Osteoblast (primary cell): ENCODE measurements around the gene CDV3. TPM values are rescaled to one million over a fixed set of nuclear protein-coding genes. Genes with fewer than 3 reads are reported as not detected.
"Not testable (repeated sequence)": the region's sequence is repeated elsewhere in the genome, so short reads cannot be mapped to it uniquely, and the experiment has no call there.

Source experiments
- DNase-seq: peaks from one replicate; pipeline ENCODE4 v3.0.0; 2011; ENCODE audit warnings: low spot score, mixed read lengths; ENCODE audit not compliant: insufficient read length; ENCODE audit errors: missing footprints
- H2AFZ ChIP-seq: 2 replicates; pipeline ENCODE4 v1.6.0; 2011; ENCODE audit warnings: mild to moderate bottlenecking, low read length
- H3K27ac ChIP-seq: 2 replicates; pipeline ENCODE4 v1.5.1; 2011; ENCODE audit warnings: mild to moderate bottlenecking, low read depth, low read length, moderate library complexity
- H3K27me3 ChIP-seq: 2 replicates; pipeline ENCODE4 v1.6.0; 2012; ENCODE audit warnings: mild to moderate bottlenecking, control low read depth, inconsistent platforms, low read length, moderate library complexity; ENCODE audit not compliant: insufficient read depth
- H3K36me3 ChIP-seq: 2 replicates; pipeline ENCODE4 v1.5.1; 2011; ENCODE audit warnings: mild to moderate bottlenecking, low read length, control low read depth, moderate library complexity; ENCODE audit not compliant: insufficient read depth
- H3K4me1 ChIP-seq: 2 replicates; pipeline ENCODE4 v1.5.1; 2011; ENCODE audit warnings: mild to moderate bottlenecking, low read length, control low read depth, moderate library complexity; ENCODE audit not compliant: insufficient read depth
- H3K4me2 ChIP-seq: 2 replicates; pipeline ENCODE4 v1.6.0; 2011; ENCODE audit warnings: mild to moderate bottlenecking, low read length; ENCODE audit not compliant: insufficient read depth
- H3K4me3 ChIP-seq: fragments of 200-600 bp; sonication (generic); 3 replicates; pipeline ENCODE4 v1.5.1; 2012; ENCODE audit warnings: mild to moderate bottlenecking, low read length, inconsistent platforms; ENCODE audit not compliant: insufficient read depth
- H3K79me2 ChIP-seq: 2 replicates; pipeline ENCODE4 v1.6.0; 2012; ENCODE audit warnings: mild to moderate bottlenecking, low read length, control low read depth, inconsistent platforms; ENCODE audit not compliant: insufficient read depth
- H3K9me3 ChIP-seq: 2 replicates; pipeline ENCODE4 v1.5.1; 2011; ENCODE audit warnings: low read depth, low read length, control low read depth
- H4K20me1 ChIP-seq: 2 replicates; pipeline ENCODE4 v1.6.0; 2012; ENCODE audit warnings: mild to moderate bottlenecking, low read length, control low read depth; ENCODE audit not compliant: insufficient read depth
- total RNA-seq: library from RNA; depleted of rRNA; stranded (reverse); fragments of >200 nt; gene quantifications from 2 replicates; pipeline ENCODE4 v1.2.3, GENCODE V29; 2012
- TF ChIP-seq, protein P1 (sequence below): IDR thresholded peaks from 2 replicates; pipeline ENCODE4 v1.5.1; 2011; ENCODE audit warnings: mild to moderate bottlenecking, low read depth, low read length, moderate library complexity; ENCODE audit errors: extremely low read depth

The CDV3 gene
- 154 and 166 TPM in 2 replicates for total RNA-seq

GRCh38 chr3:133573629-133574194 is at the start of gene CDV3:
Gene CDV3 (plus strand): TSS chr3:133573686. CDS start chr3:133574045, 359 bp downstream.
- Histone ChIP-seq H4K20me1 (peaks cover 38% of the 10 kb centered on the region), H3K4me2 (peak within 1 kb of the TSS; percentile 90), H3K4me1 (peaks cover 61% of the 10 kb centered on the region), H2AFZ (peak within 1 kb of the TSS; percentile 88), H3K27ac (peak within 1 kb of the TSS; percentile 91), H3K4me3 (peak within 1 kb of the TSS; percentile 80), H3K27me3 (no peaks in the 10 kb centered on the region), H3K79me2 (peaks cover 44% of the 10 kb centered on the region), H3K36me3 (peaks cover 36% of the 10 kb centered on the region), H3K9me3 (no peaks in the 10 kb centered on the region)
- DNase-seq: no peak
- TF ChIP-seq, protein P1, sequence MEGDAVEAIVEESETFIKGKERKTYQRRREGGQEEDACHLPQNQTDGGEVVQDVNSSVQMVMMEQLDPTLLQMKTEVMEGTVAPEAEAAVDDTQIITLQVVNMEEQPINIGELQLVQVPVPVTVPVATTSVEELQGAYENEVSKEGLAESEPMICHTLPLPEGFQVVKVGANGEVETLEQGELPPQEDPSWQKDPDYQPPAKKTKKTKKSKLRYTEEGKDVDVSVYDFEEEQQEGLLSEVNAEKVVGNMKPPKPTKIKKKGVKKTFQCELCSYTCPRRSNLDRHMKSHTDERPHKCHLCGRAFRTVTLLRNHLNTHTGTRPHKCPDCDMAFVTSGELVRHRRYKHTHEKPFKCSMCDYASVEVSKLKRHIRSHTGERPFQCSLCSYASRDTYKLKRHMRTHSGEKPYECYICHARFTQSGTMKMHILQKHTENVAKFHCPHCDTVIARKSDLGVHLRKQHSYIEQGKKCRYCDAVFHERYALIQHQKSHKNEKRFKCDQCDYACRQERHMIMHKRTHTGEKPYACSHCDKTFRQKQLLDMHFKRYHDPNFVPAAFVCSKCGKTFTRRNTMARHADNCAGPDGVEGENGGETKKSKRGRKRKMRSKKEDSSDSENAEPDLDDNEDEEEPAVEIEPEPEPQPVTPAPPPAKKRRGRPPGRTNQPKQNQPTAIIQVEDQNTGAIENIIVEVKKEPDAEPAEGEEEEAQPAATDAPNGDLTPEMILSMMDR: no peak

DNA sequence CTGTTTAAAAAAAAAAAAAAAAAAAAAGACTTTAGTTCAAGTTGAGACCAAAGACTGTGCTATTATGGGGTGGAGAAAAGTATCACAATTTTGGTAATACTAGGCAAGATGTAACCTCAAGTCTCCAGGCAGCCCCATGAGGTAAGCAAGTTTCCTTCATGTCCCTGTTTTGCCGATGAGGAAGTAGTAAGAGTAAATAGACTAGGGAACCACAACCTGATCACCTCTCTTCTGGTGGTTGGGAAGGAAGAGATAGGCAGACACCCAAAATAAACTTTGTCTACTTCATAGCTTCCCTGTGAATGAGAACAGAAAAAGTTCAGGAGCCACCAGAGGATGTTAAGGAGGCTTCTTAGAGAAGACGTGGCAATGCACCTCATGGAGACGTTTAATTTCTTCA is 49.7 kb upstream of the CDV3 start:
- H3K79me2 ChIP-seq, H3K27me3 ChIP-seq, H2AFZ ChIP-seq, H3K9me3 ChIP-seq, H4K20me1 ChIP-seq, DNase-seq, H3K27ac ChIP-seq, H3K4me3 ChIP-seq, H3K4me2 ChIP-seq, H3K36me3 ChIP-seq, H3K4me1 ChIP-seq: not testable (repeated sequence)

GRCh38 chr3:133525435-133525834 is 48.1 kb upstream of the CDV3 start:
- no peaks in the 10 kb centered on the region for H3K27me3 ChIP-seq

DNA sequence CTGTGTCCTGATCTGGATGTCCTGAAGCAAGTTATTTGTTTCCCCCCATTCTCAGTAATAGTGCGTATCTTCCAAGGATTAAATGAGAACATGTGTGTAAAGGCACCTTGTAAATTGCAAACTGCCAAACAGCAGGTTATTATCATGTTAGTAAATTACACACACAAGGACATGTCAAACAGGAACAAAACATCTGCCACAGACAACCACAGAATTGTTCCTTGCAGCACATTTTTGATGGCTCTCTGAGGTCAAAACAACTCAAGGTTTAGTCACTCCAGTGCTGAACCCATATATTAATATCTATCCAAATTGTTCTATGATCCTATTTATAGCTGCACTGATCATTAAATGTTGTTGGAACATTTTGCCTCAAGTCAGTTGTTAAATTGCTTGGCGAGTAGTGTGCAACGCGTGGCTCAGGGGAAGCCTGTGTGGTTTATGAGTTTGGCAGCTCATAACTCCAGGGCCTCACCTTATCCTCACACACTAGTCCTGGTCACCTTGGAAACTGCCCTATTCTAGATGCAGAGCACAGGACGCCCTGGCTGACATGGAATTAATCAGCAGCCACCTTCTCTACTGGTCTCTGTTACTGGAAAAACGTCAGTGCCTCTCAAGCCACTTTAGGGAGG is 46.3 kb upstream of the CDV3 start:
- Histone ChIP-seq H3K27me3 (no peaks in the 10 kb centered on the region), H3K36me3 (no peaks in the 10 kb centered on the region), H2AFZ (no peak overlapping the region), H3K4me3 (no peak overlapping the region), H3K27ac (no peak overlapping the region), H3K4me1 (peaks cover 7% of the 10 kb centered on the region), H3K79me2 (no peaks in the 10 kb centered on the region), H3K9me3 (peaks cover 1% of the 10 kb centered on the region), H4K20me1 (no peaks in the 10 kb centered on the region), H3K4me2 (no peak overlapping the region)
- TF ChIP-seq, protein P1: no peak
- DNase-seq: no peak

More at GRCh38 chr3:133525435-133525834, 48.1 kb upstream of the CDV3 start:
- Histone ChIP-seq H3K36me3 (no peaks in the 10 kb centered on the region), H3K4me3 (no peak overlapping the region), H4K20me1 (no peaks in the 10 kb centered on the region), H3K27ac (no peak overlapping the region), H2AFZ (no peak overlapping the region), H3K4me1 (no peaks in the 10 kb centered on the region), H3K79me2 (no peaks in the 10 kb centered on the region), H3K4me2 (no peak overlapping the region), H3K9me3 (peaks cover 1% of the 10 kb centered on the region)
- no peak for DNase-seq
- TF ChIP-seq, protein P1: no peak
